NCI-H128 (cell line): ENCODE data around the gene UBR3.

Experiments used
- DNase-seq: peaks from one replicate; lab custom pipeline; 2025; ENCODE audit not compliant: unreplicated experiment; lab: John Stamatoyannopoulos, UW

UBR3 gene

GRCh38 chr2:170039401-170040172 is 212.3 kb downstream of the UBR3 start:
- DNase-seq, result no peak

GRCh38 chr2:170044751-170045478 is 217.7 kb downstream of the UBR3 start:
- no peak for DNase-seq

- no peak for DNase-seq
These were observed 220.2 kb downstream of the UBR3 start for GRCh38 chr2:170047331-170048065.

- DNase-seq, result no peak
These were observed 224.9 kb downstream of the UBR3 start for GRCh38 chr2:170052151-170052550.

DNA sequence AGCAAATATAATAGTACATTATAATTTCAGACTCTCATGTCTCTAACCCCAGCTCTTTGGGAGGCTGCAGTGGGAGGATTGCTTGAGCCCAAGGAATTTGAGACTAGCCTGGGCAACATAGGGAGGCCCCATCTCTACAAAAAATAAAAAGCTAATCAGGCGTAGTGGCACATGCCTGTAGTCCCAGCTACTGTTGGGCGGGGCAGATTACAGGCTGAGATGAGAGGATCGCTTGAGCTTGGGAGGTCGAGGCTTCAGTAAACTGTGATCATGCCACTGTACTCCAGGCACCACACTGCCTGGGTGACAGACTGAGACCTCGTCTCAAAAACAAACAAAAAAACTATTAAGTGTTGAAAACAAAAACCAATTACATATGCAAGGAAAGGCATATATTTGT is 227.7 kb downstream of the UBR3 start:
- DNase-seq, result no peak

DNA sequence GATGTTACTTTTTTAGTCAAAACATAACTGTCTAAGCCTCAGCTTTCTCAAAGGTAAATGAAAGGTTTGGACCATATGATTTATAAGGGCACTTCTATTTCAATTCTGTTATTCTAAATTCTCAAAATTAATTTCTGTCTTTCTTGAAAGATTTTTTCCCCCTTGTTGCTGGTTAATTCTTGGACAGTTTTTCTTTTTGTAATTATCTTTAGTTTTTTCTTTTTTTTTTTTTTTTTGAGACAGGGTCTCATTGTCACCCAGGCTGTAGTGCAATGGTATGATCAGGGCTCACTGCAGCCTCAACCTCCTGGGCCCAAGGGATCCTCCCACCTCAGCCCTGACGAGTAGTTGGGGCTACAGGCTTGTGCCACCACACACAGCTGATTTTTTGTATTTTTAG is 229.6 kb downstream of the UBR3 start:
- no peak for DNase-seq

DNA sequence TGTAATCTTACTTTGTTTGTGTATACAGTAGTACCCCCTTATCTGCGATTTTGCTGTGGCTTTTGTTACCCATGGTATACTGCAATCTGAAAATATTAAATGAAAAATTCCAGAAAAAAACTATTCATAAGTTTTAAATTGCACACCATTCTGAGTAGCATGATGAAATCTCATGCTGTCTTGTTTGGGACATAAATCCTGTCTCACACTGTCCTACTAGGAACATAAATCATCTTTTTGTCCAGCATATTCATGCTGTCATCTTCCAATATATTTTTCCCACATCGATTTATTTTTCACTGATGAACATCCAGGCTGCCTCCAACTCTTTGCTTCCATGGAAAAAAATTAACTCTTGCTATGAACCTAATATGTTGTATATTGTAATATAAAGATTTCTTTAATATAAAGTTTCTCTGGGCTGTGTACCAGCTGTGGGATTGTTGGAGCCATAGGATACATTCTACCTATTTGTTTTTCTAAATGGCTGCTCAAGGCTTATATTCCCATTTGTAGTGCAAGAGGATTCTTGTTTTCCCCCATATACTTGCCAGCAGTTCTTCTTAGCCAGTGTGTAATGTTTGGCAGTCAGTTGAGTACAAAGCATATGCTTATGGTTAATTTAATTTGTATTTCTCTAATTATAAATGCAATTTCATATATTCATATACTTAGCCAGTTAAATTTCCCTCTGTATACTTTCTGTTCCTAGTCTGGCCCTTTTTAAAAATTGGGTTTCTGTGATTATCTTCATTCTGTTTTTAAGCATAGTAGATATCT is 236.4 kb downstream of the UBR3 start:
- DNase-seq, result no peak

DNA sequence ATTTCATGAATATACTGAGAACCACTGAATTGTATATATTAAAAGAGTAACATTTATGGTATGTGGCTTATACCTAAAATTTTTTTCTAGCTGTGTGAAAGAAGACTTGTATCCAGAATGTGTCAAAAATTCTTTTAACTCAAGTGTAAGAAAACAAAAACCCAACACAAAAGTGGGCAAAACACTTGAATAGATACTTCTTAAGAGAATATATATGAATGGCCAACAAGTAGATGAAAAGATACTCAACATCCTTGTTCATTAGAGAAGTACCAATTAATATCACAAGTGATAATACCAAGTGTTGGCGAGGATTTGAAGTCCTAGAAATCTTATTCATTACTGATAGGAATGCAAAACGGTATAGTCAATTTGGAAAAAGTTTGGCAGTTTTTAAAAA is 243.5 kb downstream of the UBR3 start:
- DNase-seq, result no peak

GRCh38 chr2:170073288-170073687 is 246.0 kb downstream of the UBR3 start:
- DNase-seq, result no peak

GRCh38 chr2:170076189-170076588 is 248.9 kb downstream of the UBR3 start:
- DNase-seq, result no peak

- DNase-seq, result no peak
These were observed 250.7 kb downstream of the UBR3 start for GRCh38 chr2:170077830-170078569.

GRCh38 chr2:170084820-170085491 is 257.7 kb downstream of the UBR3 start:
- DNase-seq, result no peak

DNA sequence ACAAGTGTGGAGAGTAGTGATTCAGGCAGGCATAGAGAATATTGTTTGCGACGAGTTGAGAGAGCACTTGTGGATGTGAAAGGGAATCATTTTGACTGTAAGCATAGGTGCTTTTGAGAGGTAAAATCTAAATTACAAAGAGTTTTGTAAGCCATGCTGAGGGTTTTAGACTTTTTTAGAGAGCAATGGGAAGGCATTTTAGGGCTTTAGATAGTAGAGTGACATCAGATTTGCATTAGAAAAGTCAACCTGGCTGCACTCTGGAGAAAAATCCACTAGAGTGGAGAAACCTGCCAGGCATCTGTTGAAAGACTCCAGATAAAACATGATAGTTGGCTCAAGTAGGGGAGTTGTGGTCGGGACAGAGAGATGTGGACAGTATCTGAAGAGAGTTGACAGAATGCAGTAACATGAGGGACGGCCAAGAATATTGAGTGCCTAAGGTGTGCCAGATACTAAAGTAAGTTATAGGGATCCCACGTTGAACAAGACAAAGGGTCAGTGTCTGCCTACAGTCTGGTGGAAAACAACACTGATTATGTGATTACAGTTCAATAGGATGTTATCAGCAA is 258.9 kb downstream of the UBR3 start:
- DNase-seq, result no peak

GRCh38 chr2:170086751-170087412 is 259.6 kb downstream of the UBR3 start:
- no peak for DNase-seq

DNA sequence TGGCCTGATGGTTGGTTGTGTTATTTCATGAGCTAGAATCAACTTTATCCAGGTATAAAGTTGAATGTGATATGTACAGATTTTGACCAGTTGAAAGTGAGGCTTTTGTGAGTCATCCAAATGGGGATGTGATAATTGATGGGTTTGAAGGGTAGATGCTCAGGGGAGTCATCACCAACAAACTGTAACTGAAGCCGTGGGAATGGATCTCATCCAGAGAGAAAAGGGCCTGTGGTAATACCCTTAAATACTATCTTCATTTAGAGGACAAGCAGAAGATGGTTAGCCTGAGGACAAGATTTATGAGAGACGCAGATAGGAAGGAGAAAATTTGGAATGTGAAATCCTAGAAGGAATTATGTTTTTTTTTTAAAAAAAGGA is 260.1 kb downstream of the UBR3 start:
- DNase-seq, result no peak

GRCh38 chr2:170088776-170089175 is 261.5 kb downstream of the UBR3 start:
- DNase-seq, result no peak

DNA sequence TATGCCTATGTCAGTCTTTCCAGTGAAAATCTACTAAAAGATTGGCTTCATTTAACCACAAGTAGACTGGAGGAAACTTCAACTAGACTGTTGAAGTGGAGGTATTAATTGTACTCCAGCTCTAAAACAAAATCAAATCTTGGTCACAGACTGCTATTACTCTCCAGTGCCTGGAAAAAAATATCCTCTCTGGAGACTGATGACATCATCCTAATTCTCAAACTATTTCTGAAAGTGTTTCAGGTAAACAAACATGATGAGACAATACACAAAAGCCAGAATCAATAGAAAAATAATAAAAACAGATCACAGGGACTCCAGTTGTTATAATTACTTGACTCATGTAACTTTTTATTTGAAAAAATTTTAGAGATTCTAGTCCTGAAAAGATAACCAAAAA is 263.0 kb downstream of the UBR3 start:
- no peak for DNase-seq

- no peak for DNase-seq
These were observed 264.2 kb downstream of the UBR3 start for GRCh38 chr2:170091436-170091835.

DNA sequence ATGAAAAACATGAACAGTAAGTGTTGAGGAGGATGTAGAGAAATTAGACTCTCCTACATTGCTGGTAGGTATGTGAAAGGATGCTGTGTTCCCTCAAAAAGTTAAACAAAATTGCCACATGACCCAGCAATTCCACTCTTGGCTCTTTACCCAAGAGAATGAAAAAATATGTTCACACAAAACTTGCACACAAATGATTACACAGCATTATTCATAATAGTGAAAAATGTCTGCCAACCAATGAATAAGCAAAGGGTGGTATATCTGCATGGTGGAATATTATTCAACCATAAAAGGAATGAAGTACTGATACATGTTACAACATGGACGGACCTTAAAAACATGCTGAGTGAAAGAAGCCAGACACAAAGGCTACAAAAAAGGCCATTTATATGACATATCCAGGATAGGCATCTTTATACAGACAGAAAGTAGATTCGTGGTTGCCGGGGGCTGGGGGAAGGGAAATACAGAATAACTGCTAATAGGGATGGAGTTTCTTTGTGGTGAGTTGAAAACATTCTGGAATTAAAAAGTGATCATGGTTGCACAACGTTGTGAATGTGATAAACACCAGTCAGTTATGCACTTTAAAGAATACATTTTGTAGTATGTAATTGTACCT is 265.3 kb downstream of the UBR3 start:
- DNase-seq, result no peak
